BE2C (cell line): ENCODE measurements around the gene LRSAM1.
A peak's percentile ranks its signal among the peaks of the same experiment; 100 is the strongest.

Experiments
- DNase-seq: peaks from one replicate; pipeline ENCODE4 v3.0.0-alpha.2; 2020
- H3K27me3 ChIP-seq: fragments of 250-450 bp; sonication (Bioruptor Pico); 2 replicates; pipeline ENCODE4 v1.5.1; 2020; ENCODE audit warnings: mild to moderate bottlenecking
- H3K36me3 ChIP-seq: fragments of 250-450 bp; sonication (Bioruptor Pico); 2 replicates; pipeline ENCODE4 v1.5.1; 2020; ENCODE audit warnings: mild to moderate bottlenecking
- H3K4me1 ChIP-seq: fragments of 250-450 bp; sonication (Bioruptor Pico); 2 replicates; pipeline ENCODE4 v1.5.1; 2020
- H3K4me3 ChIP-seq: 2 replicates; pipeline ENCODE4 v1.5.1; 2011; ENCODE audit warnings: low read depth, low read length
- H3K9me3 ChIP-seq: fragments of 250-450 bp; sonication (Bioruptor Pico); 2 replicates; pipeline ENCODE4 v1.5.1; 2020
- TF ChIP-seq, protein P1 (sequence below): IDR thresholded peaks from 2 replicates; pipeline ENCODE4 v1.5.1; 2012; ENCODE audit warnings: mild to moderate bottlenecking, low read depth, low read length

LRSAM1 gene

DNA sequence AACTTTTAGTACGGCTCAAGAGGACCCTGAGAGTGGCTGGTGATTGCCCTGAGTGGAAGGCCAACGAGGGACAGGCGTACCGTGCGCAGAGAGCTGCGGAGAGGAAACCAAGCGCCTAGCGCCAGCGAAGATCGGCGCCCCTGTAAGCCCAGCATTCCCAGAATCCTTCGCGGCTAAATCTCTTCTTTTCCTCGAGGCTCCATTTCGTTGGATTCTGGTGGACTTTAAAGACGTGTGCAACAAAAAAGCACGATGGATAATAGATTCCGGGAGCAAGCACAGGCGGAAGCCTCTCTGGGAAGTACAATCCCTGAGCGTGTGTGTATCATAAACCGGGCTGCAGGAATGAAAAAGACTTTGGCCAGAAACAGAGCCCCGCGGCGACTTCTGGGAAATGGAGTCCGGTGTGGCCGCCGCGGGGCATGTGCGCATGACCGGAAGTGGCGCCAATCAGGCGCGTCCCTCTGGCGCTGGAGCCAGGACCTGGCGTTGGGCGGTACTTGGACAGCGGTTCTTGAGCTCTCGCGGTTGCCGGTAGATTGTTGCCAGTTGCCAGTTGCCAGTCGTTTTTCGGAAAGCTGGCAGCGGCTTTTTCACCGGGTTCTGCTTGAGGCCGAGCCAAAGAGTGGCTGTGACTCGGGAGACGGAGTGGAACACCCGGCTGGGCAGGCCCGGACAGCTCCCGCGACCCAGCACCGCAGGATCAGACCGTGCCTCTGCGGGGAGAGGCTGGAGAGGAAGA, 27.2 kb upstream of the LRSAM1 start, which contains the start of gene ZNF79:
TSS of gene ZNF79 (plus strand) at position 449 of the 742 bp plus-strand sequence. CDS start 406 bp downstream, outside the sequence.
- TF ChIP-seq, protein P1, sequence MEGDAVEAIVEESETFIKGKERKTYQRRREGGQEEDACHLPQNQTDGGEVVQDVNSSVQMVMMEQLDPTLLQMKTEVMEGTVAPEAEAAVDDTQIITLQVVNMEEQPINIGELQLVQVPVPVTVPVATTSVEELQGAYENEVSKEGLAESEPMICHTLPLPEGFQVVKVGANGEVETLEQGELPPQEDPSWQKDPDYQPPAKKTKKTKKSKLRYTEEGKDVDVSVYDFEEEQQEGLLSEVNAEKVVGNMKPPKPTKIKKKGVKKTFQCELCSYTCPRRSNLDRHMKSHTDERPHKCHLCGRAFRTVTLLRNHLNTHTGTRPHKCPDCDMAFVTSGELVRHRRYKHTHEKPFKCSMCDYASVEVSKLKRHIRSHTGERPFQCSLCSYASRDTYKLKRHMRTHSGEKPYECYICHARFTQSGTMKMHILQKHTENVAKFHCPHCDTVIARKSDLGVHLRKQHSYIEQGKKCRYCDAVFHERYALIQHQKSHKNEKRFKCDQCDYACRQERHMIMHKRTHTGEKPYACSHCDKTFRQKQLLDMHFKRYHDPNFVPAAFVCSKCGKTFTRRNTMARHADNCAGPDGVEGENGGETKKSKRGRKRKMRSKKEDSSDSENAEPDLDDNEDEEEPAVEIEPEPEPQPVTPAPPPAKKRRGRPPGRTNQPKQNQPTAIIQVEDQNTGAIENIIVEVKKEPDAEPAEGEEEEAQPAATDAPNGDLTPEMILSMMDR: no peak
- no peaks in the 10 kb centered on the region for H3K36me3 ChIP-seq
- no peaks in the 10 kb centered on the region for H3K9me3 ChIP-seq
- DNase-seq: peak; percentile 96
- no peaks in the 10 kb centered on the region for H3K4me1 ChIP-seq
- H3K4me3 ChIP-seq: peak within 1 kb of the TSS; percentile 99
- no peaks in the 10 kb centered on the region for H3K27me3 ChIP-seq

DNA sequence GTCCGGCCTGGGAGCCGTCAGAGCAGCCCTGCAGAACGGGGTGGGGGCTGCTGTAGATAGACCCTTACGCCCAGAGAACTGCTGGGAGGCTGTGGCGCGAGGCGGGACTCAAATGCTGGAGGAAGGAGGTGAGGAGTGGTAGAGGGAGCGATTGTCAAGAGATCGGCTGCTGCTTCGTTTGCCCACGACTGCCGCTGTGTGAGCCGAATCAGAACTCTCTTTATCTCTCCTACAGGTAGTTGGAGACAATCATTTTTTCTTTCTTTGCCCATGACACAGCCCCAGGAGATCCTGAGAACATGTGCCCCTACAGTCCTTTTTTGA, 26.7 kb upstream of the LRSAM1 start:
- Histone ChIP-seq H3K27me3 (no peaks in the 10 kb centered on the region), H3K4me3 (peak overlapping the region; percentile 99), H3K4me1 (no peaks in the 10 kb centered on the region), H3K9me3 (no peaks in the 10 kb centered on the region), H3K36me3 (peaks cover 4% of the 10 kb centered on the region)
- TF ChIP-seq, protein P1: 0 out of 2 replicates have a peak, but pooled peaks have one; percentile 1
- no peak for DNase-seq

- Histone ChIP-seq H3K4me3 (no peak overlapping the region), H3K9me3 (no peaks in the 10 kb centered on the region), H3K36me3 (peaks cover 23% of the 10 kb centered on the region), H3K4me1 (no peaks in the 10 kb centered on the region), H3K27me3 (no peaks in the 10 kb centered on the region)
- TF ChIP-seq, protein P1: no peak
- no peak for DNase-seq
Observed at GRCh38 chr9:127426756-127427155, 24.6 kb upstream of the LRSAM1 start.

DNA sequence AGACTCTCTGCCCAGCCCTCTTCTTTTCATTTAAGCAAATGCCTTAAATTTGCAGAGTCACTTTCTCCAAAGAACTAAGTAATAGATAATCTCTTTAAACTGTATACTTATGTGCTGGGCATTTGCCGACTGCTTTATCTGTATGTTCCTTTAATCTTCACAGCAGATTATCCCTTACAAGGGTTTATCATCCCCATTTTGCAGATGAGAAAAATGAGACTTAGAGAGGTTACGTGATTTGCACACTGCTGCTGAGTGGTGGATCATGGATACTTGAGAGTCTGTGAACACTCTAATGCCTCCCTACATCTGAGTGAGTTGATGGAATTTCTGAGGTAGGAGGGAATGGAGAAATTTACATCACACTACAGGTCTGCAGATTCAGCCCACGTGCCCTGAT, 23.0 kb upstream of the LRSAM1 start:
- H3K27me3 ChIP-seq: no peaks in the 10 kb centered on the region
- no peak overlapping the region for H3K4me3 ChIP-seq
- H3K36me3 ChIP-seq: peaks cover 29% of the 10 kb centered on the region
- no peaks in the 10 kb centered on the region for H3K4me1 ChIP-seq
- TF ChIP-seq, protein P1: no peak
- H3K9me3 ChIP-seq: no peaks in the 10 kb centered on the region
- DNase-seq: no peak

DNA sequence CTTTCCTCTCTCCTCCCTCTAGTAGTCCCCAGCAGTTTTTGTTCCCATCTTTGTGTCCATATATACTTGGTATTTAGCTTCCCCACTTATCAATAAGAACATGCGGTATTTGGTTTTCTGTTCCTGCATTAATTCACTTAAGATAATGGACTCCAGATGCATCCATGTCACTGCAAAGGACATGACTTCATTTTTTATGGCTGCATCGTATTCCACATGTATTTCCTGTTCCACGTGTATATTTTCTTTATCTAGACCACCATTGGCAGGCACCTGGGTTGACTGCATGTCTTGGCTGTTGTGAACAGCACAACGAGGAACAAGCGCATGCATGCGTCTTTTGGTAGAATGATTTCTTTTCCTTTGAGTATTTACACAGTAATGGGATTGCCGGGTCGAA, 20.9 kb upstream of the LRSAM1 start:
- H3K4me1 ChIP-seq: no peaks in the 10 kb centered on the region
- peaks cover 49% of the 10 kb centered on the region for H3K36me3 ChIP-seq
- H3K27me3 ChIP-seq: no peaks in the 10 kb centered on the region
- TF ChIP-seq, protein P1: no peak
- H3K4me3 ChIP-seq: no peak overlapping the region
- H3K9me3 ChIP-seq: no peaks in the 10 kb centered on the region
- no peak for DNase-seq

DNA sequence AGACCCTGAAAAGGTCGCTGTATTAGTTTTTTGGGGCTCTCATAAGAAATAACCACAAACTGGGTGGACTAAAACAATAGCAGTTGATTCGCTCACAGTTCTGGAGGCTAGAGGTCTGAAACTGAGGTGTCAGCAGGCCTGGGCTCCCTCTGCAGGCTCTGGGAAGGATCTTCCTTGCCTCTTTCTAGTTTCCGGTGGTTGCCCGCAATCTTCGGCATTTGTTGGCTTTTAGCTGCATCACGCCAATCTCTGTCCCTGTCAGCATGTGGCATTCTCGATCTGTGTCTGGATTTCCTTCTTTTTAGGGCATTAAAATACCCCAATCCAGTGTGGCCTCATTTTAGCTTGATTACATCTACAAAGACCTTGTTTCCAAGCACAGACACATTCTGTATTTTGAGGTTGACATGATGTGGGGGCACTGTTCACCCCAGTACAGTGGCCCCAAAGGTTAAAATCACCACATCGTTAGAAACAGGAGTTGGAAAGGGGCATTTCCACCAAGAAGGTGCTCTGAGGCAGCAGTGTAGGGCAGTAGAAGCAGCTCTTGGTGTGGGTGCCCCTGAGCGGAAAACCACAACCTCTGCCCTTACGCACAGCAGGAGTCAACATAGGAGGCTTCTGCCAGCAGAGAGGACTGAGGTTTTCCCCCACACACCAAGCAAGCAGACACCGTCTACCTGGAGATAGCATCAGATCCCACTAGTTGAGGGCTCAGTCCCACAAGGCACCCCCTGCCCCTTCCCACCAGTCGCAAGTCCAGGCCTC, 13.6 kb upstream of the LRSAM1 start:
- Histone ChIP-seq H3K4me1 (no peaks in the 10 kb centered on the region), H3K4me3 (no peak overlapping the region), H3K36me3 (peaks cover 93% of the 10 kb centered on the region), H3K9me3 (no peaks in the 10 kb centered on the region), H3K27me3 (no peaks in the 10 kb centered on the region)
- TF ChIP-seq, protein P1: no peak; the same call in 1 of the 2 replicates
- DNase-seq: no peak
